Measurements from ENCODE around the gene HMOX2. TPM values are rescaled to one million over a fixed set of nuclear protein-coding genes. Genes with fewer than 3 reads are reported as not detected.

HMOX2 gene
- total and polyA plus RNA-seq, 2 donors from 2014 or later, result 56.4 to 116 TPM

GRCh38 chr16:4519274-4520058 is 43.3 kb downstream of the HMOX2 start:
- Histone ChIP-seq H3K36me3 (ENCODE audit: control insufficient read depth in 2 of 3, insufficient read depth in 3 of 3, low read length in 3 of 3) (peaks cover 0 to 2% (median 0%) of the 10 kb centered on the region in 3 donors), H3K27ac (ENCODE audit: low read depth in 2 of 2, low read length in 2 of 2) (no peak overlapping the region), H3K27me3 (ENCODE audit: control insufficient read depth, insufficient read depth, low read length) (no peaks in the 10 kb centered on the region), H3K9ac (ENCODE audit: low read length in 3 of 3) (no peak overlapping the region), H3K9me3 (ENCODE audit: control insufficient read depth in 2 of 3, insufficient read depth in 1 of 3, low read length in 3 of 3) (no peaks in the 10 kb centered on the region), H3K4me3 (ENCODE audit: low read length in 3 of 3) (no peak overlapping the region), H3K4me1 (ENCODE audit: control insufficient read depth in 2 of 3, insufficient read depth in 2 of 3, low read depth in 1 of 3, low read length in 3 of 3) (peaks cover 0 to 14% (median 5%) of the 10 kb centered on the region in 3 donors)
- no peak for DNase-seq
- intact Hi-C loops (cut with DNase I), result no loop called here
- no peak for FAIRE-seq
- no peak for TF ChIP-seq CTCF (IDR thresholded peaks at IDR 0.05; ENCODE audit: borderline replicate concordance, extremely low read depth, insufficient read depth)

GRCh38 chr16:4520913-4521312 is 44.7 kb downstream of the HMOX2 start:
- Histone ChIP-seq H3K27ac (ENCODE audit: low read depth in 2 of 2, low read length in 2 of 2) (no peak overlapping the region), H3K27me3 (ENCODE audit: control insufficient read depth, insufficient read depth, low read length) (no peaks in the 10 kb centered on the region), H3K4me3 (ENCODE audit: low read length in 3 of 3) (no peak overlapping the region), H3K9ac (ENCODE audit: low read length in 3 of 3) (no peak overlapping the region), H3K36me3 (ENCODE audit: control insufficient read depth in 2 of 3, insufficient read depth in 3 of 3, low read length in 3 of 3) (peaks cover 0 to 2% (median 0%) of the 10 kb centered on the region in 3 donors), H3K9me3 (ENCODE audit: control insufficient read depth in 2 of 3, insufficient read depth in 1 of 3, low read length in 3 of 3) (no peaks in the 10 kb centered on the region), H3K4me1 (ENCODE audit: control insufficient read depth in 2 of 3, insufficient read depth in 2 of 3, low read depth in 1 of 3, low read length in 3 of 3) (peaks cover 0 to 13% (median 10%) of the 10 kb centered on the region in 3 donors)
- intact Hi-C loops (cut with DNase I), result no loop called here
- no peak for TF ChIP-seq CTCF (IDR thresholded peaks at IDR 0.05; ENCODE audit: borderline replicate concordance, extremely low read depth, insufficient read depth)
- FAIRE-seq, result no peak
- no peak for DNase-seq

DNA sequence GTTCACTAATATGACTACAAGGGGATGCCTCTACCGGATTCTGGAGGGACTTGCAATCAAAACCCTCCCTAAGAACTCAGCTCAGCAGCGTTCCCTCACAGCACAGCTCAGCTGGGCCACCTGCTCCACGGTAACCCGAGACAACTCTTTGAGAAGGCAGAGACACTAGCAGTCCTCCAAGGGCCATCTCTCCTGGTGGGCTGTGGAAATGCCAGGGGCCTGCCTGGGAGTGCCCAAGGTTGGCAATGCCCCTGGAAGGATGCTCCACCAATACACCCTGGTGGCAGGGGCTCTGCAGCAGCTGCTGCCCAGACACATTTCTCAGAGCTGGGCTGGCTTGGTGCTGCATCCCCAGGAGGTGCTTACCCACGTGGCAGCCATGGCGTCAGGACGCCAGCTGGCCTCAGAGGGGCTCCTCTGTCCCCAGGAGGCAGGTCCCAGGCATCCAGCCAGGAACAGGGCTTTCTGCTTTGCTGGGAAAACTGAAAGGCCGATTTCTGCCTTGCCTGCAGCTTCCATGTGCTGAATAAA is 45.9 kb downstream of the HMOX2 start:
- FAIRE-seq (no peak), DNase-seq (peak in 2 of 5 donors; percentile 40 to 42)
- H3K36me3 ChIP-seq (ENCODE audit: control insufficient read depth in 2 of 3, insufficient read depth in 3 of 3, low read length in 3 of 3), result peaks cover 0 to 2% (median 0%) of the 10 kb centered on the region in 3 donors
- no peak overlapping the region for H3K4me3 ChIP-seq (ENCODE audit: low read length in 3 of 3)
- H3K27me3 ChIP-seq (ENCODE audit: control insufficient read depth, insufficient read depth, low read length), result no peaks in the 10 kb centered on the region
- no peak for TF ChIP-seq CTCF (IDR thresholded peaks at IDR 0.05; ENCODE audit: borderline replicate concordance, extremely low read depth, insufficient read depth)
- no peak overlapping the region for H3K9ac ChIP-seq (ENCODE audit: low read length in 3 of 3)
- H3K4me1 ChIP-seq (ENCODE audit: control insufficient read depth in 2 of 3, insufficient read depth in 2 of 3, low read depth in 1 of 3, low read length in 3 of 3), result peaks cover 0 to 13% (median 7%) of the 10 kb centered on the region in 3 donors
- H3K27ac ChIP-seq (ENCODE audit: low read depth in 2 of 2, low read length in 2 of 2), result no peak overlapping the region
- H3K9me3 ChIP-seq (ENCODE audit: control insufficient read depth in 2 of 3, insufficient read depth in 1 of 3, low read length in 3 of 3), result no peaks in the 10 kb centered on the region
- intact Hi-C loops (cut with DNase I), result no loop called here

All from kidney (tissue), 14 donors.